IMR-90 (cell line): Measurements from ENCODE around the gene POU2F1. TPM values are rescaled to one million over a fixed set of nuclear protein-coding genes. Genes with fewer than 3 reads are reported as not detected.

Experiments used
- ATAC-seq: fragments of 200-7000 bp; cut with Tn5 transposase; 2 replicates; pipeline ENCODE4 v1.9.1; 2020; ENCODE audit warnings: low read depth, mild to moderate bottlenecking, moderate library complexity
- BruUV-seq: library from RNA; stranded (reverse); fragments of 400-500 nt; replicated peaks from 2 replicates; lab custom pipeline; 2021; lab: Mats Ljungman, UMichigan
- CTCF ChIA-PET: fragments of 300-600 bp; formaldehyde crosslinking; extraction: SDS; loops from one replicate; lab custom pipeline; 2021; ENCODE audit warnings: antibody characterized with exemption; lab: Yijun Ruan, JAX
- POLR2A ChIA-PET: fragments of 300-600 bp; sonication (Branson Sonifier 250); formaldehyde crosslinking; loops from one replicate; lab custom pipeline; 2022; ENCODE audit warnings: antibody characterized with exemption; ENCODE audit not compliant: unreplicated experiment; lab: Charles Lee
- DNase-seq: peaks from one replicate; pipeline ENCODE4 v3.0.0; 2013
- H2AFZ ChIP-seq: replicated peaks from 2 replicates; pipeline ENCODE3; 2013; ENCODE audit warnings: low read length, mild to moderate bottlenecking; ENCODE audit not compliant: poor library complexity
- H2AK5ac ChIP-seq: 2 replicates; pipeline ENCODE4 v1.6.1; 2013; ENCODE audit warnings: low read depth, low read length, inconsistent platforms
- H2AK9ac ChIP-seq: replicated peaks from 2 replicates; pipeline ENCODE3; 2013; ENCODE audit warnings: mild to moderate bottlenecking, low read depth, low read length, moderate library complexity; ENCODE audit not compliant: poor library complexity
- H2BK120ac ChIP-seq: 2 replicates; pipeline ENCODE4 v1.6.1; 2013; ENCODE audit warnings: low read depth, low read length, inconsistent platforms
- H2BK15ac ChIP-seq: 3 replicates; pipeline ENCODE4 v1.6.1; 2013; ENCODE audit warnings: low read depth, low read length, inconsistent platforms
- H2BK20ac ChIP-seq: 2 replicates; pipeline ENCODE4 v1.6.1; 2013; ENCODE audit warnings: low read depth, mild to moderate bottlenecking, inconsistent platforms, low read length, moderate library complexity
- H2BK5ac ChIP-seq: 2 replicates; pipeline ENCODE4 v1.6.1; 2013; ENCODE audit warnings: mild to moderate bottlenecking, low read depth, low read length, inconsistent platforms; ENCODE audit not compliant: poor library complexity, severe bottlenecking
- H3K14ac ChIP-seq: replicated peaks from 2 replicates; pipeline ENCODE4 v1.6.1; 2013; ENCODE audit warnings: low read depth, low read length, inconsistent platforms
- H3K18ac ChIP-seq: 2 replicates; pipeline ENCODE4 v1.6.1; 2013; ENCODE audit warnings: low read depth, low read length, control low read depth
- H3K23ac ChIP-seq: 2 replicates; pipeline ENCODE4 v1.6.1; 2013; ENCODE audit warnings: low read depth, low read length, inconsistent platforms
- H3K27ac ChIP-seq: 2 replicates; pipeline ENCODE4 v1.5.1; 2013; ENCODE audit warnings: mild to moderate bottlenecking, control low read depth, low read length; ENCODE audit not compliant: insufficient read depth
- H3K27me3 ChIP-seq: 2 replicates; pipeline ENCODE4 v1.6.1; 2013; ENCODE audit warnings: low read length; ENCODE audit not compliant: control insufficient read depth, insufficient read depth
- H3K36me3 ChIP-seq: 2 replicates; pipeline ENCODE4 v1.6.1; 2013; ENCODE audit warnings: low read length, mixed read lengths; ENCODE audit not compliant: control insufficient read depth, insufficient read depth
- H3K4ac ChIP-seq: 2 replicates; pipeline ENCODE4 v1.6.1; 2013; ENCODE audit warnings: low read depth, low read length, inconsistent platforms
- H3K4me1 ChIP-seq: 2 replicates; pipeline ENCODE4 v1.6.1; 2013; ENCODE audit warnings: low read length, mixed read lengths; ENCODE audit not compliant: control insufficient read depth, insufficient read depth
- H3K4me2 ChIP-seq: 2 replicates; pipeline ENCODE4 v1.6.1; 2013; ENCODE audit warnings: low read depth, mild to moderate bottlenecking, control low read depth, low read length, moderate library complexity
- H3K4me3 ChIP-seq: 2 replicates; pipeline ENCODE4 v1.5.1; 2013; ENCODE audit warnings: low read depth, mild to moderate bottlenecking, control low read depth, low read length, moderate library complexity; ENCODE audit not compliant: insufficient read depth
- H3K56ac ChIP-seq: 2 replicates; pipeline ENCODE4 v1.6.1; 2013; ENCODE audit warnings: low read length, inconsistent platforms; ENCODE audit not compliant: insufficient read depth; ENCODE audit errors: extremely low read depth
- H3K79me1 ChIP-seq, 2 experiments: 2 replicates each; pipeline ENCODE4 v1.6.1; 2013; ENCODE audit warnings: low read length in 2 of 2, inconsistent platforms in 1 of 2, low read depth in 1 of 2
- H3K9ac ChIP-seq: 2 replicates; pipeline ENCODE4 v1.6.1; 2013; ENCODE audit warnings: low read depth, low read length, control low read depth
- H3K9me1 ChIP-seq: 2 replicates; pipeline ENCODE4 v1.6.1; 2013; ENCODE audit warnings: low read length, inconsistent platforms; ENCODE audit not compliant: insufficient read depth
- H3K9me3 ChIP-seq: 2 replicates; pipeline ENCODE4 v1.6.1; 2013; ENCODE audit warnings: low read length; ENCODE audit not compliant: control insufficient read depth, insufficient read depth
- H4K20me1 ChIP-seq: 2 replicates; pipeline ENCODE4 v1.6.1; 2013; ENCODE audit warnings: low read length, inconsistent platforms; ENCODE audit not compliant: insufficient read depth
- H4K5ac ChIP-seq: 2 replicates; pipeline ENCODE4 v1.6.1; 2013; ENCODE audit warnings: mild to moderate bottlenecking, low read depth, low read length, control low read depth
- H4K8ac ChIP-seq, 2 experiments: 2 replicates each; pipeline ENCODE4 v1.6.1; 2013; ENCODE audit warnings: low read depth in 2 of 2, low read length in 2 of 2, control low read depth in 1 of 2, inconsistent platforms in 1 of 2
- H4K91ac ChIP-seq: 2 replicates; pipeline ENCODE4 v1.6.1; 2013; ENCODE audit warnings: low read depth, low read length, inconsistent platforms; ENCODE audit not compliant: insufficient read depth
- BHLHE40 ChIP-seq: fragments of 150-350 bp; IDR thresholded peaks from 2 replicates; pipeline ENCODE4 v1.6.1; 2016; ENCODE audit warnings: mild to moderate bottlenecking, low read depth, low read length
- CEBPB ChIP-seq: IDR thresholded peaks from 2 replicates; pipeline ENCODE4 v1.6.1; 2012; ENCODE audit warnings: low read depth, low read length, improper control_type of control experiment
- CHD1 ChIP-seq: IDR thresholded peaks from 2 replicates; pipeline ENCODE4 v1.6.1; 2012; ENCODE audit warnings: low read depth, low read length, improper control_type of control experiment
- CTCF ChIP-seq: conservative IDR thresholded peaks from 2 replicates; pipeline ENCODE4 v1.5.1; 2012; ENCODE audit warnings: mild to moderate bottlenecking, low read depth, low read length, improper control_type of control experiment
- ELK1 ChIP-seq: fragments of 150-350 bp; IDR thresholded peaks from 2 replicates; pipeline ENCODE4 v1.6.1; 2016; ENCODE audit warnings: low read depth, mild to moderate bottlenecking, low read length, moderate library complexity, borderline replicate concordance
- FOS ChIP-seq: fragments of 150-350 bp; IDR thresholded peaks from 2 replicates; pipeline ENCODE4 v1.6.1; 2016; ENCODE audit warnings: low read depth, low read length
- MAFK ChIP-seq: IDR thresholded peaks from 2 replicates; pipeline ENCODE4 v1.6.1; 2012; ENCODE audit warnings: low read depth, low read length, improper control_type of control experiment
- MAZ ChIP-seq: IDR thresholded peaks from 2 replicates; pipeline ENCODE4 v1.6.1; 2012; ENCODE audit warnings: low read depth, mild to moderate bottlenecking, low read length, improper control_type of control experiment, moderate library complexity, borderline replicate concordance
- MXI1 ChIP-seq: IDR thresholded peaks from 2 replicates; pipeline ENCODE4 v1.6.1; 2012; ENCODE audit warnings: low read depth, mild to moderate bottlenecking, low read length, moderate library complexity, borderline replicate concordance
- NFE2L2 ChIP-seq: fragments of 150-350 bp; IDR thresholded peaks from 2 replicates; pipeline ENCODE4 v1.6.1; 2016; ENCODE audit warnings: low read depth, mild to moderate bottlenecking, low read length
- POLR2A ChIP-seq: IDR thresholded peaks from 2 replicates; pipeline ENCODE4 v1.6.1; 2012; ENCODE audit warnings: mild to moderate bottlenecking, low read depth, low read length
- RAD21 ChIP-seq: IDR thresholded peaks from 2 replicates; pipeline ENCODE4 v1.6.1; 2012; ENCODE audit warnings: low read length, improper control_type of control experiment
- RCOR1 ChIP-seq: IDR thresholded peaks from 2 replicates; pipeline ENCODE4 v1.6.1; 2012; ENCODE audit warnings: mild to moderate bottlenecking, low read length, improper control_type of control experiment; ENCODE audit not compliant: insufficient replicate concordance
- RFX5 ChIP-seq: IDR thresholded peaks from 2 replicates; pipeline ENCODE4 v1.8.0; 2012; ENCODE audit warnings: low read depth, mild to moderate bottlenecking, low read length, moderate library complexity
- SMC3 ChIP-seq: fragments of 150-350 bp; IDR thresholded peaks from 2 replicates; pipeline ENCODE4 v1.6.1; 2016; ENCODE audit warnings: low read depth, mild to moderate bottlenecking, antibody characterized with exemption, low read length, moderate library complexity
- USF2 ChIP-seq: fragments of 150-350 bp; IDR thresholded peaks from 2 replicates; pipeline ENCODE4 v1.6.1; 2017; ENCODE audit warnings: mild to moderate bottlenecking, antibody characterized with exemption, low read length, low read depth
- WGBS, 2 experiments: methylation state at CpG; one replicate each; pipeline versions ENCODE4 v1.1.5 to v1.1.7; 2013; ENCODE audit warnings: missing lambda C conversion rate in 2 of 2; ENCODE audit not compliant: insufficient read length in 1 of 2; ENCODE audit errors: extremely low coverage in 2 of 2; 5-methylcytosine and 5-hydroxymethylcytosine counted together
- dilution Hi-C: fragments of 300-500 bp; cut with HindIII; formaldehyde crosslinking; loops from one replicate; pipeline ENCODE4 v1.14.3; 2018; ENCODE audit warnings: low sequenced_read_pairs; ENCODE audit not compliant: unreplicated experiment
- in situ Hi-C: fragments of 300-500 bp; cut with MboI; formaldehyde crosslinking; loops from 3 replicates; pipeline ENCODE4 v1.14.3; 2019; ENCODE audit warnings: low sequenced_read_pairs, inconsistent platforms, mixed read lengths
- intact Hi-C: fragments of 100-400 bp; cut with micrococcal nuclease; formaldehyde crosslinking; loops from 2 replicates; pipeline ENCODE4 v1.10.0; 2022
- polyA plus RNA-seq, 3 experiments: library from polyadenylated mRNA; depleted of rRNA; stranded (reverse); fragments of >200 nt; gene quantifications; 2 replicates each; pipeline ENCODE4 v1.2.3, GENCODE V29; 2012; ENCODE audit warnings: low replicate concordance in 1 of 3
- total RNA-seq: library from RNA; depleted of rRNA; stranded (reverse); fragments of >200 nt; gene quantifications from 2 replicates; pipeline ENCODE4 v1.2.3, GENCODE V29; 2012

The POU2F1 gene
- total and polyA plus RNA-seq, 2 of the 4 experiments (the other 2 are of a cell fraction) = 1.2 to 3.4 TPM

GRCh38 chr1:167467126-167467710, 246.5 kb downstream of the POU2F1 start:
- no peak overlapping the region for H3K23ac ChIP-seq

More at GRCh38 chr1:167467126-167467710, 246.5 kb downstream of the POU2F1 start:
- Histone ChIP-seq H3K14ac (no peak overlapping the region), H3K4ac (no peak overlapping the region), H2BK5ac (no peak overlapping the region), H4K5ac (no peak overlapping the region), H3K4me1 (no peaks in the 10 kb centered on the region; the same call in 1 of the 2 replicates), H3K9me1 (no peaks in the 10 kb centered on the region), H3K9me3 (no peaks in the 10 kb centered on the region), H2AFZ (no peak overlapping the region), H3K27ac (no peak overlapping the region), H2AK9ac (no peak overlapping the region), H4K8ac (no peak overlapping the region), H3K36me3 (no peaks in the 10 kb centered on the region), H4K20me1 (no peaks in the 10 kb centered on the region), H2BK20ac (no peak overlapping the region), H3K56ac (no peak overlapping the region), H3K79me1 (no peaks in the 10 kb centered on the region), H2BK120ac (no peak overlapping the region), H3K4me3 (no peak overlapping the region), H2BK15ac (no peak overlapping the region), H3K27me3 (peaks cover 25% of the 10 kb centered on the region), H3K4me2 (no peak overlapping the region), H3K18ac (no peak overlapping the region), H4K91ac (no peak overlapping the region), H3K9ac (no peak overlapping the region), H2AK5ac (no peak overlapping the region)
- in situ Hi-C loops (no loop called here), intact Hi-C loops (no loop called here), dilution Hi-C loops (no loop called here)
- DNase-seq = peak; percentile 7
- peak; percentile 71; the same call in 1 of the 2 replicates for ATAC-seq
- POLR2A ChIA-PET = interaction anchor here (1.1 kb wide), 1 partner anchor 23 kb away, joined by 5 read pairs; no protein-coding TSS in a partner anchor
- no peak for TF ChIP-seq MAFK
- no peak for TF ChIP-seq CEBPB
- no peak for TF ChIP-seq RFX5
- TF ChIP-seq SMC3 = no peak
- TF ChIP-seq FOS = no peak
- no peak for TF ChIP-seq POLR2A
- TF ChIP-seq CTCF = no peak
- no peak for TF ChIP-seq CHD1
- TF ChIP-seq ELK1 = no peak
- no peak for TF ChIP-seq MAZ
- TF ChIP-seq RCOR1 = no peak
- TF ChIP-seq USF2 = no peak
- TF ChIP-seq NFE2L2 = no peak
- no peak for TF ChIP-seq RAD21
- no peak for TF ChIP-seq MXI1
- TF ChIP-seq BHLHE40 = no peak
- no TSS peak for BruUV-seq
- WGBS, 2 experiments = 97% methylated on average over 6 of the region's 15 CpGs; no CpG with 5 or more reads in 1 of the 2 experiments
- CTCF ChIA-PET = interaction anchor here (0.8 to 1.2 kb wide), 2 partner anchors 10 to 50 kb away, joined by 3 to 5 read pairs; no protein-coding TSS in a partner anchor
